ENCODE results near the gene B3GAT3. TPM values are rescaled to one million over a fixed set of nuclear protein-coding genes. Genes with fewer than 3 reads are reported as not detected.

The B3GAT3 gene
- total RNA-seq (29.4 TPM), polyA plus RNA-seq (72.2 TPM)
- long read RNA-seq, donor 1, result 0 reads
- long read RNA-seq, donor 2, result 0 reads
- long read RNA-seq, donor 3, transcript B3GAT3-201 (5 exons, 1,641 nt), result major isoform, 17 of 18 reads
- long read RNA-seq, donor 3, partial matches to known transcripts, result 0 of 18 reads
- long read RNA-seq, donor 3, other reads (novel, unspliced or antisense), result 0 of 18 reads
- long read RNA-seq, donor 4, transcript B3GAT3-201 (5 exons, 1,641 nt), result major isoform, 5 of 5 reads
- long read RNA-seq, donor 4, partial matches to known transcripts, result 0 of 5 reads
- long read RNA-seq, donor 4, other reads (novel, unspliced or antisense), result 0 of 5 reads
- long read RNA-seq, donor 5, transcript B3GAT3-201 (5 exons, 1,641 nt), result major isoform, 15 of 23 reads
- long read RNA-seq, donor 5, partial matches to known transcripts, result 7 of 23 reads
- long read RNA-seq, donor 5, other reads (novel, unspliced or antisense), result 0 of 23 reads
- long read RNA-seq, donor 6, transcript B3GAT3-201 (5 exons, 1,641 nt), result major isoform, 9 of 17 reads
- long read RNA-seq, donor 6, partial matches to known transcripts, result 6 of 17 reads
- long read RNA-seq, donor 6, other reads (novel, unspliced or antisense), result 0 of 17 reads
- long read RNA-seq, donor 7, partial matches to known transcripts, result 0 of 3 reads
- long read RNA-seq, donor 7, other reads (novel, unspliced or antisense), result 0 of 3 reads
- long read RNA-seq, donor 8, transcript B3GAT3-201 (5 exons, 1,641 nt), result major isoform, 7 of 7 reads
- long read RNA-seq, donor 8, partial matches to known transcripts, result 0 of 7 reads
- long read RNA-seq, donor 8, other reads (novel, unspliced or antisense), result 0 of 7 reads
- long read RNA-seq, donor 9, transcript B3GAT3-201 (5 exons, 1,641 nt), result major isoform, 13 of 14 reads
- long read RNA-seq, donor 9, partial matches to known transcripts, result 0 of 14 reads
- long read RNA-seq, donor 9, other reads (novel, unspliced or antisense), result 0 of 14 reads
- long read RNA-seq, donor 10, transcript B3GAT3-201 (5 exons, 1,641 nt), result major isoform, 6 of 6 reads
- long read RNA-seq, donor 10, partial matches to known transcripts, result 0 of 6 reads
- long read RNA-seq, donor 10, other reads (novel, unspliced or antisense), result 0 of 6 reads

DNA sequence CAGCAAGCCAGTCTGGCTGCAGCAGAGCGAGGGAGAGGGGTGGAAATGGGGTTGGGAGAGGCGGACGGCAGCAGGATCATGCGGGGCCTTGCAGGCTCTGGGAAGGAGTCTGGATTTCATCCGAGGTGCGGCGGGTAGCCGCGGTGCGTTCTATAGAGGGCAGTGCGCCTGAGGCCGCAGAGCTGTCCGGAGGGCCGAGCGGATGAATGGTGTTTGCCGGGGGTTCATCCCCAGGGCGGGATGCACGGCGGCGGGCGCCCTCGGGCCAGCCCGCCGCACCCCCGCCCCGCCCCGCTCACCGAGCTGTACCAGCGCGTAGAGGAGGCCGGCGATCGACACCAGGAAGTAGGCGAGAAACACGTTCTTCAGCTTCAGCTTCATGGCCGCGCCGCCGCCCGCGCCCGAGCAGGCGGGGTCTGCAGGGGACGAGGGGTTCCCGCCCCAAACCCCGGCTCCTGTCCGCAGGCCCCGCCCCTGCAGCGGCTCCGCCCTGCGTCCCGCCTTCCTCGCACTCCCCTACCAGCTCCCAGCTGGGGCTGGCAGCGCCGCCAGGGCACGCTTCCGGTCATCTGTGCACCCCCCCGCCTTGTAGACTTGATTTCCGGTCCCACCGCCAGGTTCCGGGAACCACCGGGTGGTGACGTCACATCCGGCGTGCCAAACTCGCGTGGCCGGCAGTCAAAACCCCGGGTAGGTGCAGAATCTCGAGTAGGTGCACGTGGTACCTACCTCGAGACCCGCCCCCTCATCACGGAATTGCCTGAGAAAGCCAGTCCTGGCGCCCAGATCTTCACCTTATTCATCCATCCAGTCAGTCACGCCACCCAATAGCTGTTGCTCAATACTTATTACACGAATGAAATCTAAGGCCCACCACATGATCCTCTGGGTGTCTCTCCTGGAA is at the start of gene B3GAT3:
Gene B3GAT3, minus strand, starts transcription at position 420 of the 904 bp plus-strand sequence. Its CDS starts 39 bp downstream, at position 381.
- DNase-seq (ENCODE audit: low read depth in 6 of 9, low spot score in 9 of 9), result peak; percentile 82 to 95 (median 87)
- WGBS, result 2% methylated on average over 77 of the region's 77 CpGs
- Histone ChIP-seq H3K36me3 (ENCODE audit: control insufficient read depth in 2 of 2, insufficient read depth in 2 of 2, low read length in 1 of 2) (peaks cover 27 to 28% of the 10 kb centered on the region in 2 donors), H3K27ac (ENCODE audit: low read depth in 1 of 2, low read length in 1 of 2) (peak within 1 kb of the TSS; percentile 87 to 88), H3K4me1 (ENCODE audit: control insufficient read depth in 2 of 2, insufficient read depth in 2 of 2, low read length in 2 of 2) (peaks cover 16 to 17% of the 10 kb centered on the region in 2 donors), H3K27me3 (ENCODE audit: control insufficient read depth in 2 of 2, insufficient read depth in 1 of 2, low read length in 1 of 2) (no peaks in the 10 kb centered on the region), H3K9me3 (ENCODE audit: control insufficient read depth in 2 of 2, insufficient read depth in 1 of 2, low read length in 1 of 2) (no peaks in the 10 kb centered on the region), H3K4me3 (ENCODE audit: low read length in 2 of 2) (peak within 1 kb of the TSS; percentile 60 to 82)

GRCh38 chr11:62671236-62671607 is 49.4 kb upstream of the B3GAT3 start:
- Histone ChIP-seq H3K36me3 (ENCODE audit: control insufficient read depth in 2 of 2, insufficient read depth in 2 of 2, low read length in 1 of 2) (peaks cover 14 to 43% of the 10 kb centered on the region in 2 donors), H3K4me3 (ENCODE audit: low read length in 2 of 2) (peak overlapping the region; percentile 77 to 97), H3K4me1 (ENCODE audit: control insufficient read depth in 2 of 2, insufficient read depth in 2 of 2, low read length in 2 of 2) (peaks cover 20 to 41% of the 10 kb centered on the region in 2 donors), H3K9me3 (ENCODE audit: control insufficient read depth in 2 of 2, insufficient read depth in 1 of 2, low read length in 1 of 2) (peaks cover 0 to 11% of the 10 kb centered on the region in 2 donors), H3K27me3 (ENCODE audit: control insufficient read depth in 2 of 2, insufficient read depth in 1 of 2, low read length in 1 of 2) (no peaks in the 10 kb centered on the region), H3K27ac (ENCODE audit: low read depth in 1 of 2, low read length in 1 of 2) (peak overlapping the region; percentile 94)
- under 1% methylated on average over 17 of the region's 17 CpGs for WGBS
- peak in 3 of 9 donors; percentile 30 to 77 (median 38) for DNase-seq (ENCODE audit: low read depth in 6 of 9, low spot score in 9 of 9)

- Histone ChIP-seq H3K4me3 (ENCODE audit: low read length in 2 of 2) (no peak overlapping the region), H3K4me1 (ENCODE audit: control insufficient read depth in 2 of 2, insufficient read depth in 2 of 2, low read length in 2 of 2) (peaks cover 25 to 47% of the 10 kb centered on the region in 2 donors), H3K36me3 (ENCODE audit: control insufficient read depth in 2 of 2, insufficient read depth in 2 of 2, low read length in 1 of 2) (peaks cover 14 to 32% of the 10 kb centered on the region in 2 donors), H3K27me3 (ENCODE audit: control insufficient read depth in 2 of 2, insufficient read depth in 1 of 2, low read length in 1 of 2) (no peaks in the 10 kb centered on the region), H3K9me3 (ENCODE audit: control insufficient read depth in 2 of 2, insufficient read depth in 1 of 2, low read length in 1 of 2) (peaks cover 0 to 15% of the 10 kb centered on the region in 2 donors), H3K27ac (ENCODE audit: low read depth in 1 of 2, low read length in 1 of 2) (no peak overlapping the region)
- DNase-seq (ENCODE audit: low read depth in 6 of 9, low spot score in 9 of 9), result no peak
- 96% methylated on average over 4 of the region's 4 CpGs for WGBS
Measured at GRCh38 chr11:62669420-62670161, 47.8 kb upstream of the B3GAT3 start.

GRCh38 chr11:62667460-62667859 is 45.7 kb upstream of the B3GAT3 start:
- Histone ChIP-seq H3K27me3 (ENCODE audit: control insufficient read depth in 2 of 2, insufficient read depth in 1 of 2, low read length in 1 of 2) (no peaks in the 10 kb centered on the region), H3K4me3 (ENCODE audit: low read length in 2 of 2) (no peak overlapping the region), H3K9me3 (ENCODE audit: control insufficient read depth in 2 of 2, insufficient read depth in 1 of 2, low read length in 1 of 2) (peaks cover 0 to 15% of the 10 kb centered on the region in 2 donors), H3K4me1 (ENCODE audit: control insufficient read depth in 2 of 2, insufficient read depth in 2 of 2, low read length in 2 of 2) (peaks cover 24 to 43% of the 10 kb centered on the region in 2 donors), H3K36me3 (ENCODE audit: control insufficient read depth in 2 of 2, insufficient read depth in 2 of 2, low read length in 1 of 2) (peaks cover 22 to 26% of the 10 kb centered on the region in 2 donors), H3K27ac (ENCODE audit: low read depth in 1 of 2, low read length in 1 of 2) (peak overlapping the region in 1 of 2 donors; percentile 43)
- no peak for DNase-seq (ENCODE audit: low read depth in 6 of 9, low spot score in 9 of 9)
- WGBS, result 96% methylated on average over 2 of the region's 2 CpGs

GRCh38 chr11:62666259-62666926 is 44.6 kb upstream of the B3GAT3 start:
- Histone ChIP-seq H3K9me3 (ENCODE audit: control insufficient read depth in 2 of 2, insufficient read depth in 1 of 2, low read length in 1 of 2) (peaks cover 0 to 10% of the 10 kb centered on the region in 2 donors), H3K27me3 (ENCODE audit: control insufficient read depth in 2 of 2, insufficient read depth in 1 of 2, low read length in 1 of 2) (no peaks in the 10 kb centered on the region), H3K4me1 (ENCODE audit: control insufficient read depth in 2 of 2, insufficient read depth in 2 of 2, low read length in 2 of 2) (peaks cover 21 to 38% of the 10 kb centered on the region in 2 donors), H3K4me3 (ENCODE audit: low read length in 2 of 2) (peak overlapping the region; percentile 71 to 90), H3K36me3 (ENCODE audit: control insufficient read depth in 2 of 2, insufficient read depth in 2 of 2, low read length in 1 of 2) (peaks cover 26 to 33% of the 10 kb centered on the region in 2 donors), H3K27ac (ENCODE audit: low read depth in 1 of 2, low read length in 1 of 2) (peak overlapping the region; percentile 82 to 97)
- WGBS, result 84% methylated on average over 16 of the region's 16 CpGs
- DNase-seq (ENCODE audit: low read depth in 6 of 9, low spot score in 9 of 9), result no peak

DNA sequence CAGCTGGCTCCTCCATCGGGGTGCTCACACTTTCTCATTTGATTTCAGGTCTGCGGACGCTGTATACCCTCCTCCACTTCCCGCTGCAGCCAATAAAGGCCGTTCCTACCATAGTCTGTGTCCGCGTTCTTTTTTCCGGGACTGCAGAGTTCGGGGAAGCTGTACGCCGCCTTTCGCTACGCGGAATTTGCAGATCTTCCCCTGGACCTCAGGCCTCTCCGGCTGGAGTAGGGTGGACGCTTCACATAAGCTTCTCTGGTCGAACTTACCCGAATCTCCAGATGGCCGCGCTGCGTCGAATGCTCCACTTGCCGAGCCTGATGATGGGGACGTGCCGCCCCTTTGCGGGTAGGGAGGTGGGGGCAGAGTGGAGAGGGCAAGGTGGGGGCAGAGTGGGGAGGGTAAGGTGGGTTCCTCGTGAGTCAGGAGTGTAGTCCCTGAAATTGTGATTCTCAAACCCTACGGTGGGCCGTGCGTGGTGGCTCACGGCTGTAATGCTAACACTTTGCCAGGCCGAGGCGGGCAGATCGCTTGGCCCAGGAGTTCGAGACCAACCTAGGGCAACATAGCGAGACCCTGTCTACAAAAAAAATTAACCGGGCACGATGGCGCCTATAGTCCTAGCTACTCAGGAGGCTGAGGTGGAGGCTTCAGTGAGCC is 43.9 kb upstream of the B3GAT3 start:
- Histone ChIP-seq H3K4me1 (ENCODE audit: control insufficient read depth in 2 of 2, insufficient read depth in 2 of 2, low read length in 2 of 2) (peaks cover 19 to 31% of the 10 kb centered on the region in 2 donors), H3K27ac (ENCODE audit: low read depth in 1 of 2, low read length in 1 of 2) (peak overlapping the region; percentile 82 to 97), H3K36me3 (ENCODE audit: control insufficient read depth in 2 of 2, insufficient read depth in 2 of 2, low read length in 1 of 2) (peaks cover 26 to 33% of the 10 kb centered on the region in 2 donors), H3K9me3 (ENCODE audit: control insufficient read depth in 2 of 2, insufficient read depth in 1 of 2, low read length in 1 of 2) (peaks cover 0 to 10% of the 10 kb centered on the region in 2 donors), H3K27me3 (ENCODE audit: control insufficient read depth in 2 of 2, insufficient read depth in 1 of 2, low read length in 1 of 2) (no peaks in the 10 kb centered on the region), H3K4me3 (ENCODE audit: low read length in 2 of 2) (peak overlapping the region; percentile 71 to 90)
- 9% methylated on average over 39 of the region's 39 CpGs for WGBS
- DNase-seq (ENCODE audit: low read depth in 6 of 9, low spot score in 9 of 9), result peak in 4 of 9 donors; percentile 46 to 73 (median 52)

DNA sequence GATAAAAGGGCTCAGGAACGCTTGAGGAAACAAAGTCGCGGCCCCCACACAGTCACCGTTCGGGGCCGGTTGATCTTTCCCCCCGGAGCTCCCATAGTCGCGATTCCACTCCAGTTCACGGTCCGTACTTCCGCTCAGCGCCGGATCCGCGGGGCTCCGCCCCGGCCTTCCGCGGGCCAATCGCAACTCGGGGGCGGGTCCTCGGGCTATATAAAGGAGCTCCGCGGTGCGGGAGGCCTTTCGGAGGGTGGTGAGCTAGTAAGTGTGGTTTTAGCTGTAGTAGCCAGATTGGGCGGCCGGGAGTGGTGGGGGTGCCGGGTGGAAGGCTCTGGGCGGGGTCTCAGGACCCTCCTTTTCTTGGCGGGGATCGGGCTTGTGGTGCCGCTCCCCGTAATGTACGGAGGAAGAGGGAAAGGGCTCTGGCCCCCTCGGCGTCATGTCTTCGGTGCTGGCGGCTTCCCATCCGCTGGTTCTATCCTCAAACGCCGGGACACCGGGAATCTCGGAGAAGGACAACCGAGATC is 43.4 kb upstream of the B3GAT3 start, which contains the start of the genes C11orf98 and CSKMT:
Gene C11orf98, minus strand, starts transcription at position 136 of the 524 bp plus-strand sequence. Its CDS starts 41 bp downstream, at position 95.
Gene CSKMT, plus strand, starts transcription at position 238 of the 524 bp plus-strand sequence. CDS start 568 bp downstream, outside the sequence.
- Histone ChIP-seq H3K4me3 (ENCODE audit: low read length in 2 of 2) (peak within 1 kb of the TSS; percentile 71 to 90), H3K27ac (ENCODE audit: low read depth in 1 of 2, low read length in 1 of 2) (peak within 1 kb of the TSS; percentile 94 to 97), H3K27me3 (ENCODE audit: control insufficient read depth in 2 of 2, insufficient read depth in 1 of 2, low read length in 1 of 2) (no peaks in the 10 kb centered on the region), H3K36me3 (ENCODE audit: control insufficient read depth in 2 of 2, insufficient read depth in 2 of 2, low read length in 1 of 2) (peaks cover 26 to 33% of the 10 kb centered on the region in 2 donors), H3K9me3 (ENCODE audit: control insufficient read depth in 2 of 2, insufficient read depth in 1 of 2, low read length in 1 of 2) (peaks cover 0 to 10% of the 10 kb centered on the region in 2 donors), H3K4me1 (ENCODE audit: control insufficient read depth in 2 of 2, insufficient read depth in 2 of 2, low read length in 2 of 2) (peaks cover 18 to 27% of the 10 kb centered on the region in 2 donors)
- under 1% methylated on average over 47 of the region's 47 CpGs for WGBS
- DNase-seq (ENCODE audit: low read depth in 6 of 9, low spot score in 9 of 9), result peak; percentile 87 to 97 (median 92)
